Thymus (tissue), 11 donors: ENCODE results near the gene CGAS. TPM values are rescaled to one million over a fixed set of nuclear protein-coding genes. Genes with fewer than 3 reads are reported as not detected.
"Not testable (repeated sequence)": the region's sequence is repeated elsewhere in the genome, so short reads cannot be mapped to it uniquely, and the experiment has no call there.

ENCODE experiments used
- DNase-seq, 9 donors: peaks; one replicate each; pipeline ENCODE4 v3.0.0-alpha.2; 2013; ENCODE audit warnings: low spot score in 9 of 9, low read depth in 6 of 9, missing footprints in 1 of 9
- H3K27ac ChIP-seq, 2 donors: one replicate each; pipeline ENCODE4 v1.5.1; 2013; ENCODE audit warnings: control low read depth in 1 of 2, low read depth in 1 of 2, low read length in 1 of 2, mild to moderate bottlenecking in 1 of 2, moderate library complexity in 1 of 2
- H3K27me3 ChIP-seq, 2 donors: one replicate each; pipeline ENCODE4 v1.5.1; 2013; ENCODE audit warnings: low read length in 1 of 2; ENCODE audit not compliant: control insufficient read depth in 2 of 2, insufficient read depth in 1 of 2
- H3K36me3 ChIP-seq, 2 donors: one replicate each; pipeline ENCODE4 v1.5.1; 2013; ENCODE audit warnings: low read length in 1 of 2, mild to moderate bottlenecking in 1 of 2, moderate library complexity in 1 of 2; ENCODE audit not compliant: control insufficient read depth in 2 of 2, insufficient read depth in 2 of 2
- H3K4me1 ChIP-seq, 2 donors: one replicate each; pipeline ENCODE4 v1.5.1; 2013; ENCODE audit warnings: low read length in 2 of 2; ENCODE audit not compliant: control insufficient read depth in 2 of 2, insufficient read depth in 2 of 2
- H3K4me3 ChIP-seq, 2 donors: one replicate each; pipeline ENCODE4 v1.5.1; 2013; ENCODE audit warnings: low read length in 2 of 2, control low read depth in 1 of 2, mild to moderate bottlenecking in 1 of 2
- H3K9me3 ChIP-seq, 2 donors: one replicate each; pipeline ENCODE4 v1.5.1; 2013; ENCODE audit warnings: low read length in 1 of 2, mild to moderate bottlenecking in 1 of 2; ENCODE audit not compliant: control insufficient read depth in 2 of 2, insufficient read depth in 1 of 2
- whole genome bisulfite sequencing: extraction: QIAGEN DNeasy Blood & Tissue Kit; methylation state at CpG from one replicate; pipeline ENCODE4 v1.1.7; 2013; 5-methylcytosine and 5-hydroxymethylcytosine counted together
- polyA plus RNA-seq: library from polyadenylated mRNA; stranded (reverse); fragments of 200-250 nt; gene quantifications from one replicate; pipeline ENCODE4 v1.2.3, GENCODE V29; 2013
- total RNA-seq: library from RNA; stranded (reverse); fragments of 120-200 nt; gene quantifications from one replicate; pipeline ENCODE4 v1.2.4, GENCODE V29; 2013
- donor health status: healthy.

The CGAS gene
- total and polyA plus RNA-seq, 2 donors, result 4.7 to 6.1 TPM

- Histone ChIP-seq H3K9me3 (no peaks in the 10 kb centered on the region), H3K4me3 (peak within 1 kb of the TSS; percentile 93 to 96), H3K36me3 (peaks cover 5 to 16% of the 10 kb centered on the region in 2 donors), H3K27me3 (no peaks in the 10 kb centered on the region), H3K4me1 (peaks cover 3 to 9% of the 10 kb centered on the region in 2 donors), H3K27ac (peak within 1 kb of the TSS; percentile 93 to 99)
- peak; percentile 74 to 93 (median 81) for DNase-seq
- WGBS, result under 1% methylated on average over 55 of the region's 55 CpGs
These were observed 9.6 kb upstream of the CGAS start, which contains the start of gene MTO1 for GRCh38 chr6:73461537-73462350. Gene MTO1, plus strand, starts transcription at chr6:73461737. Its CDS starts 118 bp downstream, at chr6:73461855.

- Histone ChIP-seq H3K27ac (no peak overlapping the region), H3K4me1 (peaks cover 3 to 9% of the 10 kb centered on the region in 2 donors), H3K27me3 (no peaks in the 10 kb centered on the region), H3K4me3 (no peak overlapping the region), H3K36me3 (peaks cover 0 to 6% of the 10 kb centered on the region in 2 donors), H3K9me3 (no peaks in the 10 kb centered on the region)
- no peak for DNase-seq
- WGBS, result 94% methylated on average over 5 of the region's 5 CpGs
These were observed 8.0 kb upstream of the CGAS start for GRCh38 chr6:73460056-73460455.

DNA sequence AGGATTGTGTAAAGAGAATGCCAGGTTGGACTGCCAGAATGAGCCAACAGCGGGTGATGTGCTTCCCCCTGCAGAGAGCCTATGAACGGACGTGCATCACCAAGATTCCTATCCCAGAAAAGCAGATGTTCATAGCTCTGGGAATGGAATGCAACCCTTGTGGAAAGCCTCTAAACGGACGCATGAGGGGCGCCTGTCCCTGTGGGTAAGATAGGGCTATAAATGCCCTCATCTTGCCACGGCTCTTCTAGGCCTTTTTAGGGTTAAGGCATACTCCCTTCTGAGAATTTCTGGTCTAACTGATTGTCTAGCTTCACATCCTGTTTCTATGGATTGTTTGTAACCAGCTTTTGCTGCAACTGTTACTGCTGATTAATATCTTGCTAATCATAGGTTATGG, 7.4 kb upstream of the CGAS start:
- not testable (repeated sequence) for H3K4me3 ChIP-seq, H3K36me3 ChIP-seq, DNase-seq, H3K27me3 ChIP-seq, H3K9me3 ChIP-seq, H3K4me1 ChIP-seq, H3K27ac ChIP-seq
- WGBS, result 98% methylated on average over 7 of the region's 7 CpGs

DNA sequence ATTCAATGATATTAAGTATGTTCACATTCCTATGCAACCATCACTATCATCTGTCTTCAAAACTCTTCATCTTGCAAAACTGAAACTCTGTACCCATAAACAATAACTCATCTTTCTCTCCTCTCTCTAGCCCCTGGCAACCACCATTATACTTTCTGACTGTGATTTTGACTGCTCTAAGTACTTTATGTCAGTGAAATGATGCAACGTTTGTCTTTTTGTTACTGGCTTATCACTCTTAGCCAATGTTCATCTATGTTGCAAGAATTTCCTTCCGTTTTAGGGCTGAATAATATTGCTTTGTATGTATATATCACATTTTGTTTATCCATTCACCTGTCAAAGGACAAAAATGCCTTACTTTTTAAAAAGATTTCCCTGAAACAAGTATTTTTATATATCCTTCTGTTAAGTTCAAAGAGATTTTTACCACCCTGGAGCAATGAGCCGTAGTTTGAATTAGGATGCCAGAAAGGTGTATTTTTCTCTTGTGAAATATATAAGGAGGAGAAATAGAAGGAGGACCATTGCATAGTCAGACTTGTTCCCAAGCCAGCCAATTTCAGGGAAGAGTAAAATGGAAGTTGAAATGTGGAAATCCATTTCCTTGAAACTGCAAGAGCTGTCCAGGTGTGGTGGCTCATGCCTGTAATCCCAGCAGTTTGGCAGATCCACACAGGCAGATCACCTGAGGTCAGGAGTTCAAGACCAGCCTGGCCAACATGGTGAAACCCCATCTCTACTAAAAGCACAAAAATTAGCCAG, 4.0 kb upstream of the CGAS start:
- no peak for DNase-seq
- peaks cover 0 to 14% of the 10 kb centered on the region in 2 donors for H3K27me3 ChIP-seq
- no peak overlapping the region for H3K27ac ChIP-seq
- peaks cover 10 to 16% of the 10 kb centered on the region in 2 donors for H3K4me1 ChIP-seq
- H3K4me3 ChIP-seq, result no peak overlapping the region
- no peaks in the 10 kb centered on the region for H3K36me3 ChIP-seq
- peaks cover 0 to 4% of the 10 kb centered on the region in 2 donors for H3K9me3 ChIP-seq
- WGBS, result 84% methylated on average over 3 of the region's 3 CpGs

- under 1% methylated on average over 79 of the region's 79 CpGs for WGBS
- peak overlapping the region; percentile 54 to 55 for H3K4me3 ChIP-seq
- H3K9me3 ChIP-seq, result peaks cover 0 to 4% of the 10 kb centered on the region in 2 donors
- H3K4me1 ChIP-seq, result peaks cover 9 to 16% of the 10 kb centered on the region in 2 donors
- peak in 7 of 9 donors; percentile 19 to 67 (median 33) for DNase-seq
- H3K27me3 ChIP-seq, result peaks cover 0 to 15% of the 10 kb centered on the region in 2 donors
- H3K27ac ChIP-seq, result peak overlapping the region; percentile 73 to 80
- no peaks in the 10 kb centered on the region for H3K36me3 ChIP-seq
These were observed 632 bp downstream of the CGAS start for GRCh38 chr6:73451223-73452106.

GRCh38 chr6:73443555-73443954, 8.5 kb downstream of the CGAS start:
- no peak for DNase-seq
- Histone ChIP-seq H3K9me3 (no peaks in the 10 kb centered on the region), H3K27ac (no peak overlapping the region), H3K4me3 (no peak overlapping the region), H3K36me3 (peaks cover 5 to 14% of the 10 kb centered on the region in 2 donors), H3K4me1 (no peaks in the 10 kb centered on the region), H3K27me3 (no peaks in the 10 kb centered on the region)
- 98% methylated on average over 3 of the region's 3 CpGs for WGBS

DNA sequence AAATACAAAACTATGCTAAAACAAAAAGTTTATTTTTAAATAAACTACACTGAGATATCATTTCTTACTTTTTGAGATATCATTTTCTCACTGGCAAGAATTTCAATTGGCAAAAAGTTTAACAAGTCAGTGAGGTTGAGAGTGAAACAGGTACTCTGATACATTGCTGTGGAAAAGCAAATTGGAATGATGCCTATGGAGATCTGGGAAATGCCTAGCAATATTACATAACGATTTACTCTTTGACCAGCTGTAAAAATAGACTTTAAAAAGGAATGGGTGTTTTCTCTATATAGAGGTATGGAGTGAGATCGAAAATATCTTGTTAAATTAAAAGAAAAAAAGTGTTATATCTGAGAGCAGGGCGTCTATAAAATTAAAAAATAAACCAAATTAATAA, 16.9 kb downstream of the CGAS start:
- no peaks in the 10 kb centered on the region for H3K4me1 ChIP-seq
- 96% methylated on average over 3 of the region's 3 CpGs for WGBS
- H3K27me3 ChIP-seq, result no peaks in the 10 kb centered on the region
- no peaks in the 10 kb centered on the region for H3K9me3 ChIP-seq
- peaks cover 8 to 23% of the 10 kb centered on the region in 2 donors for H3K36me3 ChIP-seq
- no peak overlapping the region for H3K27ac ChIP-seq
- H3K4me3 ChIP-seq, result no peak overlapping the region
- DNase-seq, result no peak

- H3K9me3 ChIP-seq, result no peaks in the 10 kb centered on the region
- H3K36me3 ChIP-seq, result peaks cover 0 to 3% of the 10 kb centered on the region in 2 donors
- peaks cover 0 to 6% of the 10 kb centered on the region in 2 donors for H3K4me1 ChIP-seq
- no peak for DNase-seq
- no peak overlapping the region for H3K27ac ChIP-seq
- H3K27me3 ChIP-seq, result no peaks in the 10 kb centered on the region
- H3K4me3 ChIP-seq, result no peak overlapping the region
- 97% methylated on average over 2 of the region's 2 CpGs for WGBS
These were observed 30.6 kb downstream of the CGAS start for GRCh38 chr6:73421534-73421933.
